Activated T-cell treated with anti-CD3 and anti-CD28 coated beads for 48 hours (primary cell): ENCODE results near the gene CDH12.
"Not testable (repeated sequence)": the region's sequence is repeated elsewhere in the genome, so short reads cannot be mapped to it uniquely, and the experiment has no call there.

Experiments
- DNase-seq: peaks from one replicate; pipeline ENCODE4 v3.0.0-alpha.2; 2020; ENCODE audit warnings: low read depth

Gene CDH12

DNA sequence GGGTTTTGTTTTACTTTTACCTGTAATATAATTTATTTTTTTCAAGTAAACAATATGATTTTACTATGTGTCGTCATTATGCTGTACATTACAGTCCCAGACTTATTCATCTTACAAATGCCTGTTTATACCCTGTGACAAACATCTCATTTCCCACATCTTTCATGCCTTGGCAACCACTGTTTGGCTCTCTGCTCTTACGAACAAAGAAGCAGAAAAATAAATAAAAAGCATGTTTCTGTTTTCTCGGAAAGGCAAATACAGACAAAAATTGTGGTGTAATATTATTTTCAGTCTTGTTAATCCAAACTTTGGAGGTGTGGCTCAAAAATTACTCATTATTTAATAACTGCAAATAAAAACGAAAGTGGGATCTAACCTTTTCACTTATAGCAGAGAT, 393.0 kb downstream of the CDH12 start:
- no peak for DNase-seq

DNA sequence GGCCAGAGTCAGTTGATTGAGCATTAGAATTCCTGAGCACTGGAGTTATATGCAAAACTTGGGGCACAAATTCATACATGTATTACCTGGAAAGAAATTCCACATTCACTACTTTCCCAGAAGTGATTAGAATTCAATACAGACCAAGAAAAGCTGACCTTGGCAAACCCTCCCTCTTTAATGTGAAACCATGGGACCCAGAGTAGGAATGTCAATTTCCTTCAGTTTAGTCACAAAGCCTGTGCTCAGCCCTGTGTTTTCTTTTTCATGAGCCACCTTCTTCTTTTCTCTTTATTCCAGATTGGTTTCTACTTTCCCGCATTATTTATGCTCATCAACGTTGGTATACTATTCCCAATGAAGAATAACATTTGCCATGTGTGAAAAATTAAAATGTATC, 420.2 kb downstream of the CDH12 start:
- no peak for DNase-seq

DNA sequence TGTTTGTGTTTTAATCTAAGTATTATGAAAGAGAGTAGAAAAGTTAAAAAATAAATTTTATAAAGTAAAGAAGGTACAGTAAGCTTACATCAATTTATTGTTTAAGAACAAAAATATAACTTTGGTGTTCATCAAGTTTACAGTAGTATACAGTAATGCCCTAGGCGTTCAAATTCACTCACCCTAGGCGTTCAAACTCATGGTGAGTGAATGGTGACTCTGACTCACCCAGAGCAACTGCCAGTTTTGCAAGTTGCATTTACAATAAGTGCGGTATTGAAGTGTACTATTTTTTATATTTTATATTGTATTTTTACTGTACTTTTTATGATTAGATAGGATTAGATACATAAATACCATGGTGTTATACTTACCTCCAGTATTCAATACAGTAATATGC, 421.3 kb downstream of the CDH12 start:
- no peak for DNase-seq

DNA sequence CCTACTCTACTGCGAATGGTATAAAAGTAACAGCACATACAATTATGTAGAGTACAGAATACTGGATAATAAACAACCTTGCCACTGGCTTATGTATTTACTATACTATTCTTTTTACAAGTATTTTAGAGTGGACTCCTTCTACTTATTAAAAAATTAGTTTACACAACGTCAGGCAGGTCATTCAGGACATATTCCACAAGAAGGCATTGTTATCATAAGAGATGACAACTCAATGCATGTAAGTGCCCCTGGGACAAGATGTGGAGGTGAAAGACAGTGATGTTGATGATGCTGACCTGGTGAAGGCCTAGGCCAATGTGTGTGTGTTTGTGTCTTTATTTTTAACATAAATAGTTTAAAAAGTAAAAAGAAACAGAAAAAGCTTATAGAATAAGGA, 421.7 kb downstream of the CDH12 start:
- DNase-seq, result no peak

DNA sequence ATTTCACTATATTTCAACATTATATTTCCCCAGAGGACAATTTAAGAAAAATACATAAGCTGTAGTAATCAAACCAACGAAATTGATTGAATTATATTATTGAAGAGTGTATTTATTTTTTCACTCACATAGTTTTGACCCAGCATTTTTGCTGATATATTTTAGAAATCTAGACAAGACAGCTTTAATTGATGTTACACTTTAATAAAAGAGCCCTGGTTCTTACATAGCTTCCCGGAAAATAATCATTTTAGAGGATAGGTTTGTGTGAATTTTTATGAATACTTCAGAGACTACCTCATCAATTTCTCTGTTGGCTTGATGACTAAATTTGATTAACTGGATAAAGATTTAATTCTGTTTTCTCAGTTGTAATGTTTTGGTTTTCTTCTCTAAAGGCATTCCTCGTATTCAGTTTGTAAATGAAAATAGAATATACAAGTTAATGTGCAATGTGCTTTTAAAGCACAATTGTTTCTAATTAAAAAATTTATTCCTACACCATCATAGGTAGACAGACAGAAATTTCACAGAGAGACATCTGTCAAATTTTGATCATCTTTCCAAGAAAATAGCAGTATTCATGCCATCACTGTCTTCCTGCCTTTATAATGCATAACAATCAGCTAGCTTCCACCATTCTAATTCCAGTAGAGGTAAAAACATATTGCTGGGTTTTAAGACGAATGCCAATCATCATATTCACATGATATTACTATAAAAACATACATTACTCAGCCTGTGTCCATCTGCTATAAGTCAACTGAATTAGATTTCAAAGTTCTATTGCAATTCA, 441.4 kb downstream of the CDH12 start:
- DNase-seq, result no peak

DNA sequence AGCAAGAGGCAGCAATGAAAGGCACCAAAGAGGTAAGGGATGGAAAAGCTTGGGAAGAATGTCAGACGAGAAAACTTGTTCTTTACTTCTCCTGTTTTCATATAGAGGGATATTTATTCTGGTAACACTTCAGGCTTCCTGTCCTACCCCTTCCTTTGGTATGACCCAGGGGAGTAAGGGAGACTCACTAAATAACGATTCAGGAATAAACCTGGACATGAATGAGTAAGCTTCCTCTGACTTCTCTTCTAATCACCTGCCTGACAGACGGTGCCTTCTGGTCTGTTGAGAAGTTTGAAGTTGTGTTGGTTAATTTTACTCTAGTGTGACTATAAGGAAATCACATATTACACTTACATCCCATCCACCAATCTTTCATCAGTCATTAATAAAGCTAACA, 461.2 kb downstream of the CDH12 start:
- DNase-seq, result no peak

DNA sequence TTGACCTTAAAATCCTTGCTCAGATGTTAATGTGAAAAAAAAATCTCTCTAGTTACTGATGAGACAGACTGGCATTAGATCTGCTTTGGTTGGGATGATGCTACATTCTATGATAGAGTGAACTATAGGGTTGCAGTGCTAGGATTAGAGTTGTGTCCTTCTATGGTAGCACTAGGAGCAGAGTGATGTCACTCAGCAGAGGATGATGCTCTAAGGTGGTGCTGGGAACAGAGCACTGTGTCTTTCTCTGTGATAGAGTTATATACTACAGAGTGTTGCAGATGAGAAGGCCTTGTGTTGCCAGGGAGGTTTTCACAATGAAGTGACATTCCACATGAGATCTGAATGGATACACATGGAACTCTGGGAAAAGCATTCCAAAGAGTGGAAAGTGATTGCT, 462.3 kb downstream of the CDH12 start:
- no peak for DNase-seq

DNA sequence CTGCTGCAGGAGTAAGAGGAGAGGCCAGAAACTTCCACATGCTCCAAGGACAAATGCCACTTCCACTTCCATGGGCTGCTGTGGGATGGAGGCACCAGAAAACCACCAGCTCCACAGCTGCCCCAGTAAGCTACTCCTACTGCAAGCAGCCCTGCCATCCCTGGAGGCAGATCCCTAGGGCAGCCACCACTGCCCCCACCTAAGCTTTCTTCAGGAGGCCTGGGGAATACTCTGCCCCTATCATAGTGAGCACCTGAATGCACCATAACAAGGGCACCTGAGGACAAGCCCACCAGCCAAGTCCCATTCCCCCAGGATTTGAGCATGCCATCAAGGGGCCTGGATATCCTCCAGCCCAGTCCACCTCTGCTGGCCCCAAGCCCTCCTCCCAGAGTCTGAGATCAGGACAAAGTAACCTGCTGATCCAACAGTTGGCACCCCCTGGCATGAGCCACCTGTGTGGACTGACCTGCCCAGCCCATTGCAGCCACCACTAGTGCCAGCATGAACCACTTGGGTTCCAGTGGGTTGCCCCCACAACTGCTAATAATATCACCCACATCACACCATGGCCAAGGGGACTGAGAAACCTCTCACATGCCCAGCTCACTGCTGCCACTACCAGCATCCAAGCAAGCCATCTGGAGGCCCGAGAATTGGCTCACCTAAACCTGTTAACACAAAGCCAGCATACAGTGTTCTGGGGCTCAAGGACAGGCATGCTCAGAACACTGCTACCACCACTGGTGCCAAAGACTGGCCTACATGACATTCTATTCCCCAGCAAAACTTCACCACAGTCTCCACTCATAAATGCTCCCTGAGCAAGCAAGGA, 480.1 kb downstream of the CDH12 start:
- no peak for DNase-seq

DNA sequence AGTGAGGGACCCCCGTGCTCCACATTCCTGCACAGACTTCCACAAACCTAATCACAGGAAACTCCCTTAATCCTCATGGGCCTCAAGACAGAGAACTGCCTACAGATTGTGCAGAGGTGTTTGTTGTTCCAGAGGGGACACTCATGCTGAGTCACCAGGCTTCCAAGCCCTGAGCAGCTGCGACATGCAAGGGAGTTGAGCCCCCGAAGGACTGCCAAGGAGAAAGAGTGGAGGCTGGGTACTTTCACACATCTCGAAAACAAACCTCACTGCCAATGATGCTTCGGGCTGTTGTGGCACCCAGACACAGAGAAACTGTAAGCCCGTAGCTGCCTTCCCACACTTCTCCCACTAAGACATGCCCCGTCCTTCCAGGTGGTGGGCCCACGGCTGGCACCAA, 480.8 kb downstream of the CDH12 start:
- DNase-seq, result no peak

DNA sequence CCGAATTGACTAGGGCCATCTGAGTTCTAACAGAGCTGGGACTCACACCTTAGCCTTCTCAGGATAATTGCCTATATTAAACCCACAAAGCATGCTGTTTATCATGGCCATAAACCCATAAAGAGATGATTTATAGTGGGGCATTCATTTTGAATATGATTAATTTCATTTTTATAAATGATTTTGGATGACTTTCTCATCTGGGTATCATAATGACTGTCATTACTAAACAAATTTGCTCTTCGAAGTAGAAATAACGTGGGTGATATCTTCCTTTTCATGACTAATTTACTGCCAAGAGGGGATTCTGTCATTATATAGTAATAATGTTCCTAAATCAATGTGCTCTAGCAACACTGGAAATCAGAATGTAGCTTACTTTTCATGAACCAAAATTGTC, 498.2 kb downstream of the CDH12 start:
- no peak for DNase-seq

DNA sequence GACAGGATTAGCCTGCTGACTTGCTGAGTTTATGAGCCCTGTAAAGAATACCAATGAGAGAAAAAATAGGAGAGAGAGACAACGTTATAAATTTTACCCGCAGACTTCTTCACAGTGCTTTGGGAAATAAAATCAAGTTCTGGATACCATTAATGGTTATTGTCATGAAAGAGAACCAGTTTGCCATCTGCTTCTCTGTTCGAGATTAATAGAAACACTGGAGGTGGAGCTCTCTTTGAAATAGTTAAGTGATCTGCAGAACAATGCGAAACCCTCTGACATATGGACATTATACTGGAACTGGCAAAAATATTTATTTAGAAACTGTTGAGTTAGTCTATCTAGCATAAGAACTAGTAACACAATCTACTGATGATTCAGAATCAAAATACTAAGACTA, 500.7 kb downstream of the CDH12 start:
- no peak for DNase-seq

DNA sequence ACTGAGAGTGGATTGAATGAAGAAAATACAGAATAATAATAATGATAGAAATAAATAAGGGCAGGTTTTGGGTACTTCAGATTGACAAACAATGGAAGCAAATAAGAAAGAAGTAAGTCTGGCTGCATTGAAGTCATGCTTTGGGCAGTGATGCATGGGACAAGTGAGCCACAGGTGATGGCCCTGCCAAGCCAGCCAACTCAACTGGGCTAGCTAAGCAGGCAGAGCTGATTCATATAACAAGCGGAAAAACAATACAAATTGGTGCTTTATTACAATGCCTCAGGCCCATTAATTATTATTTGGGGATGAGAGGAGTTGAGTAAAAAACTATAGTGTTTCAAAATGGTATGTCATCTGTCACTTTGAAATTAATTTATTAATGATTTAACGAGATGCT, 502.0 kb downstream of the CDH12 start:
- DNase-seq, result no peak

DNA sequence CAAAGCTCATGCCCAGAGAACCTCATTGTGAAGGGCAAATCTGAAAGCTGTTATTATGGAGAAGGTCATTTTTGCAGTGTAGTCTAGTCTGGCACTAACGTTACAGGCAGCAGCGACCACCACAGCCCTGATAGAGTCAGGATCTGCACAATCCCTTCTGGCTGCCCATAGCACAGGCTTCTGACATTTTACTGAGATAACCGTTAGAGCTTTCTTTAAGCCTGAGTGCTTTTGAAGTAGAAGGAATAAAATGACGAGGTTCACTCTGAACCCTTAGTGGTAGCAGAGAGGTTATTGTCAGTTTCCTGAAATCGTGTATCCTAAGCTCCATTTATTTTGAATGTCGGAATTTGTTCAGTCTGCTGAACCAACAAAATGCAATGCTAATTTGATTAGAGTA, 505.1 kb downstream of the CDH12 start:
- no peak for DNase-seq

DNA sequence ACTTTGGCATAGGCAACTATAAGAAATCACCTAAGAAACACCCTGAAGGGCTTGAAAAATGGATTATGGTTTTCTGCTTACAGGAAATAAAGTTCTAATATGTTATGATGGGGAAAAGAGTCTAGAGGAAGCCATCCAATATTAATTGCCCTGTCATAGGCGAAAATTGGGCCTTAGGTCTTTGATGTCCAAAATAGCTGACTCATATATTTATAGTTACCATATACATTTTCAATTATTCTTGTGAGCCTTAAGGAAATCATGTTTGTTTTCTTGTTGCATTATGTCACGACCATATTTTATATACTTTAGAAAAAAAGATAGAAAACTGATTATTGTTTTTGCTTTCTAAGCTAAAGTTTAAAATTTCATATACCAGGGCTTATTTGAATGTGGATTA, 509.1 kb downstream of the CDH12 start:
- no peak for DNase-seq

DNA sequence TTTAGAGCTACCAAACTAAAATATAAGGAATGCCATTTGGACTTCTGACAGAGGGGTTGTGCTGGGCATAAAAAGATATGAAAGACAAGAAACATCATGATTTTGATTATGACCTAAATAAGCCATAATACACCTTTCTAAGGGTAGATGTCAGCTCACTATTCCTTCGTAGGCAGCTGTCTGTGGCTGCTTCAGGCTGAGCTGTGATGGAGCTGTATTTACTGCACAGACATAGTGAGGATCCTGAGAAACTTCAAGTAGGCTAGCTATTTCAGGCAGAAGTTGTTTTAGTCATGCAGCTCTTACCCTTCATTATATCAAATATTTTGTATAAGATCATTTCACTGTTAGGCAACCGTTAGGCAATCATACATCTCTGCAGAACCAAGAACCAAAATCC, 511.7 kb downstream of the CDH12 start:
- DNase-seq, result no peak

DNA sequence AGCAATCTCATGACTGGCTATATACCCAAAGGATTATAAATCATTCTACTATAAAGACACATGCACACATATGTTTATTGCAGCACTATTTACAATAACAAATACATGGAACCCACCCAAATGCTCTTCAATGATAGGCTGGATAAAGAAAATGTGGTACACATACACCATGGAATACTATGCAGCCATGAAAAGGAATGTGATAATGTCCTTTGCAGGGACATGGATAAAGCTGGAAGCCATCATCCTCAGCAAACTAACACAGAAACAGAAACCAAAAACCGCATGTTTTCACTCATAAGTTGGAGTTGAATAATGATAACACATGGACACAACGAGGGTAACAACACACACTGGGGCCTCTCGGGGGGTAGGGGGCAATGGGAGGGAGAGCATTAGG, 520.2 kb downstream of the CDH12 start:
- not testable (repeated sequence) for DNase-seq

DNA sequence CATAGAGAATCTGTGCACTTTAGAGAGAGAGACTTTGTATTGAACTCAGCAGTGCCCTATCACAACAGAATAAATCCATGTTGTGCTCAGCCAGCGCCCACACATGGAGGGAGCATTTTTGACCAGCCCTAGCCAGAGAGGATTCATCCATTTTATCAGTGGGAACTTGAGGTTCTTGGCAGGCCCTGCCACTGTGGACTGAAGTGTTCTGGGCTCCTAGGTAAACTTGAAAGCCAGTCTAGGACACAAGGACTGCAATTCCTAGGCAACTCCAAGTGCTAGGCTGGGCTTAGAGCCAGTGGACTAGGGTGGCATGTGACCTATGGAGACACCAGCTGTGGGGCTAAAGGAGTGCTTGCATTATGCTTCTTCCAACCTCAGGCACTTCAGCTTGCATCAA, 523.5 kb downstream of the CDH12 start:
- no peak for DNase-seq

DNA sequence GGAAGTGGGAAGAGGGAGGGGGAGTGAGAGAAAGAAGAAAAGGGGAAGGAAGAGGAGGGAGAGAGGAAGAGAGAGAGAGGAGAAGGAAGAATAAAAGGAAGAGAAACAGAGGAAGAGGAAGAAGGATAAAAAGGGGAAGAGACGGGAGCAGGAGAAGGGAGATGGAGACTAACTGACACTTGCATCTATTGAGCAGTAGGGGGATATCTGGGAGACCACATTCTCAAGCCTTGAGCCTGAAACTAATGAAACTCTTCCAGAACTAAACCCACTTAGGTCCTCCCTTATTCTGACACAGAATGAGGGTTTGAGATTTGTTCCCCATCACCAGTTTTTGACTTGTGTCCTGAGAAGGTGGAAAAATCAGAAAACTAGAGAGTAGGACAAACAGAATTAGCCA, 533.3 kb downstream of the CDH12 start:
- no peak for DNase-seq

DNA sequence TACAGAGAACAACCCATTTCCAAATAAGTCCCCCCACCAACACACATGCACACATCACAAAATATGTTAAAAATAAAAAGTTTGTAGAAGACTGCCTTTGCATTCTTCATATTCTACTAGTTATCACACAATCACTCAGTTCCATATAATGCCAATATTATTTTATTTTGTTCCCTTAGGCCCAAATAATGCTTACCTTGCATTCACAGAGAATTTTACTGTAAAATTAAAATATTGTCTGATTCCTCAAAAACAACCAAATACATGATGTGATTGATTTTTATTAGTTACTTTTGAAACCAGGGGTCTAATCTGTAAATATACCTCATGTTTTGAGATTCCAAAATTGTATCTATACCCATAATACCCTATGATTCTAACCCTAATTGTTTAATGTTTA, 536.9 kb downstream of the CDH12 start:
- no peak for DNase-seq

DNA sequence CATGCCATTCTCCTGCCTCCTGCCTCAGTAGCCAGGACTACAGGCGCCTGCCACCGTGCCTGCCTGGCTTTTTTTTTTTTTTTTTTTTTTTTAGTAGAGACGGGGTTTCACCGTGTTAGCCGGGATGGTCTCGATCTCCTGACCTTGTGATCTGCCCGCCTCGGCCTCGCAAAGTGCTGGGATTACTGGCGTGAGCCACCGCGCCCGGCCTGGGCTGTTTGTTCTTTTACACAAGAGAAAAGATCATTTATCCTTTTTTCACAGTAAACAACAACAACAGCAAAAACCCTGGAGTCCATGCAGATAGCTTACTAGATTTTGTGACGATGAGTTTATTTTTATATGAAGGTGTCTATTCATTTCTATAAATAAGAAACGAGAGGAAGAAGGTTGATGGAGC, 538.1 kb downstream of the CDH12 start:
- DNase-seq, result not testable (repeated sequence)

DNA sequence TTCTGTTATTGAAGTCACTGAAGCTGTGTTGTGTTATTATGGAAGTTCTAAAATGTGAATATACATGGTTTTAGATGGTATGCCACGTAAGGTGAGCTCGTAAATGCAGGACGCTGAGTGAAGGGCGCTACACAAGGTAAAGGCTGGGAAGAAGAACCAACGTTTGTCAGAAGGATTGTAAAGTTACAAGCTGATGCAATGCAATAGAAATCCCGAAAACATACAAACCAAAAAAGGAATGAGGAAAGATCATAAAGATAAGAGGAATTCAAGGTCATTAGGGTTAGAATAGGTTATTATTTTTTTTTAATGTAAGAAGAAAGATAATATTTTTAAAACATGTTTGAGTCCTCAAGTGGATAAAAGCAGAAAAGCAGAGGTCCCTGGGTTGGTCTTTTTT, 538.6 kb downstream of the CDH12 start:
- DNase-seq, result no peak

DNA sequence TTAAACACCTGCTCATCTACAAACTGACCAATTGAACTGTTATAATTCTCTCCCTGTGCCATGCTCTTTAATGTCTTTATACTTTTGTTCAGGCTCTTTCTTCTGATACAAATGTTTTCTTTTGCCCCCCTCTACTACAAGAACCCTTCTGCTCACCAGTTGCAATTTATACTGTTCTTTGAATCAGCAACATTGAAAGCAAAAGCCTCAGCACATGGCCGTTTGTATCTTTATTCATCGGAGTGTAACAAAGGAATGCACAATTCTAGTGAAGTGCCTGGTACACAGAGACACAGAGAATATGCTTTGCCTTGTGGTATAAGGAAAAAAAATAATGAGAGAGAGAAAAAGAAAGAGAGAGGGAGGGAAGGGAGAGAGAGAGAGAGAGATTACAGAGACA, 547.1 kb downstream of the CDH12 start:
- DNase-seq, result no peak

DNA sequence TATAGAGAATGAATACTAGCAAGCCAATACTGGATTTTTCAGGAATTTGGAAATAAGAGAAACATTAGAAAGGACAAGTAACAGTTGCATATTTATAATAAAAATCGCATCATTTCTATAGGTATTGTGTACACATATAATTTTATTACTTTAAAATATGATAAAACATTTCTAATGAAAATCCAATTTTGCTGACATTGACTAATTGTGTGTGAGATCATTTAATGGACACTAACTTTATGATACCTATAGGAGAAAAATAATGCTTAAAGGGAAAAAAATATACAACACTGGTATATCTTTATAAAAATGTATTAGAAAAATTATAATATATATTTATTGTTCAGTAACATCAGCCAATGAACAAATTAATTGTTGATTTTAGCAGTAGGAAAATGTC, 557.3 kb downstream of the CDH12 start:
- no peak for DNase-seq

DNA sequence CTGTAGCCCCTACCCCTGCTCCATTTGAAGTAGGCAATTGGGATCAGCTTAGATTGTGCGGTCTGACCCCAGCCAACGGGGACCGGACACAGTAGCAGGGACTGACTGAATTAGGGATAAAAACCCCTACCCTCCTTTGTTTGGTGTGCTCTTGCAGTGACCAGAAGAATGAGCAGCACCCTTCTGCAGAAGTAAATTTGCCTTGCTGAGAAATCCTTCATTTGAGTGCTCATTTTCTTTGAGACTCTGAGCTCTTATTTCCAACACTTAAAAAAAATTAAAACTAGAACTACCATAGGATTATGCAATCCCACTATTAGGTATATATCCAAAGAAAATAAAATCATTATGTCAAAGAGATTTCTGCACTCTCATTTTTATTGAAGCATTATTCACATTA, 560.0 kb downstream of the CDH12 start:
- no peak for DNase-seq
